ENCODE measurements around the gene GPC6.

The GPC6 gene

GRCh38 chr13:94173312-94173854 is 946.8 kb downstream of the GPC6 start:
- no peak for TF ChIP-seq CTCF (IDR thresholded peaks at IDR 0.05; ENCODE audit: borderline replicate concordance, insufficient read depth, low read depth, low read length)
- no peak overlapping the region for H3K4me3 ChIP-seq (ENCODE audit: low read depth, low read length)

GRCh38 chr13:94174009-94174408 is 947.4 kb downstream of the GPC6 start:
- H3K4me3 ChIP-seq (ENCODE audit: low read depth, low read length) = no peak overlapping the region
- no peak for TF ChIP-seq CTCF (IDR thresholded peaks at IDR 0.05; ENCODE audit: borderline replicate concordance, insufficient read depth, low read depth, low read length)

- no peak for TF ChIP-seq CTCF (IDR thresholded peaks at IDR 0.05; ENCODE audit: borderline replicate concordance, insufficient read depth, low read depth, low read length)
- no peak overlapping the region for H3K4me3 ChIP-seq (ENCODE audit: low read depth, low read length)
Measured at GRCh38 chr13:94175076-94175475, 948.5 kb downstream of the GPC6 start.

GRCh38 chr13:94176561-94176960 is 950.0 kb downstream of the GPC6 start:
- no peak for TF ChIP-seq CTCF (IDR thresholded peaks at IDR 0.05; ENCODE audit: borderline replicate concordance, insufficient read depth, low read depth, low read length)
- H3K4me3 ChIP-seq (ENCODE audit: low read depth, low read length) = no peak overlapping the region

GRCh38 chr13:94177041-94177440 is 950.4 kb downstream of the GPC6 start:
- TF ChIP-seq CTCF (IDR thresholded peaks at IDR 0.05; ENCODE audit: borderline replicate concordance, insufficient read depth, low read depth, low read length) = no peak
- H3K4me3 ChIP-seq (ENCODE audit: low read depth, low read length) = no peak overlapping the region

GRCh38 chr13:94178625-94179244 is 952.1 kb downstream of the GPC6 start:
- TF ChIP-seq CTCF (IDR thresholded peaks at IDR 0.05; ENCODE audit: borderline replicate concordance, insufficient read depth, low read depth, low read length) = no peak
- no peak overlapping the region for H3K4me3 ChIP-seq (ENCODE audit: low read depth, low read length)

GRCh38 chr13:94181461-94182107 is 955.0 kb downstream of the GPC6 start:
- no peak overlapping the region for H3K4me3 ChIP-seq (ENCODE audit: low read depth, low read length)
- no peak for TF ChIP-seq CTCF (IDR thresholded peaks at IDR 0.05; ENCODE audit: borderline replicate concordance, insufficient read depth, low read depth, low read length)

Data from GM12875 (cell line).